ENCODE results near the gene DPH6. TPM values are rescaled to one million over a fixed set of nuclear protein-coding genes. Genes with fewer than 3 reads are reported as not detected.

The DPH6 gene
- total RNA-seq, 1 donor from 2014 or later: 17.3 TPM

Small RNAs within 50 kb of the gene (microRNA-seq; reads per million reads assigned to microRNA genes)
- gene MIR3942 (ENCODE audit: borderline number of aligned reads): not detected
